Stomach (tissue), 4 donors: Measurements from ENCODE around the gene CTIF.
"Not testable (repeated sequence)": the region's sequence is repeated elsewhere in the genome, so short reads cannot be mapped to it uniquely, and the experiment has no call there.

ENCODE experiments used
- CTCF ChIP-seq, 7 experiments: fragments of 450-650 bp in 4 of 7; fragments of 200-600 bp in 3 of 7; sonication (generic) in 3 of 7; IDR thresholded peaks; one replicate each; pipeline ENCODE4 v1.5.1; 2016 to 2019; ENCODE audit warnings: antibody characterized with exemption in 7 of 7, control low read depth in 2 of 7, mild to moderate bottlenecking in 1 of 7
- EP300 ChIP-seq: sonication (generic); formaldehyde crosslinking; IDR thresholded peaks from one replicate; pipeline ENCODE4 v1.6.1; 2017; ENCODE audit warnings: antibody characterized with exemption
- POLR2A ChIP-seq, 4 donors: fragments of 450-650 bp; IDR thresholded peaks; one replicate each; pipeline ENCODE4 v1.6.1; 2016; ENCODE audit warnings: antibody characterized with exemption in 4 of 4, control low read depth in 2 of 4, mild to moderate bottlenecking in 1 of 4, moderate library complexity in 1 of 4
- POLR2AphosphoS5 ChIP-seq, 3 donors: sonication (generic); formaldehyde crosslinking; IDR thresholded peaks; one replicate each; pipeline ENCODE4 v1.6.1; 2016; ENCODE audit warnings: antibody characterized with exemption in 3 of 3

- TF ChIP-seq CTCF (IDR thresholded peaks at IDR 0.05); EP300; POLR2A (IDR thresholded peaks at IDR 0.05); POLR2AphosphoS5 (IDR thresholded peaks at IDR 0.05): not testable (repeated sequence)
Measured at GRCh38 chr18:48870926-48871325, 332.1 kb downstream of the CTIF start.
